Stomach (tissue), 9 donors: Measurements from ENCODE around the gene GLDN. TPM values are rescaled to one million over a fixed set of nuclear protein-coding genes. Genes with fewer than 3 reads are reported as not detected.
A peak's percentile ranks its signal among the peaks of the same experiment; 100 is the strongest.
"Not testable (repeated sequence)": the region's sequence is repeated elsewhere in the genome, so short reads cannot be mapped to it uniquely, and the experiment has no call there.

ENCODE experiments used
- DNase-seq, 2 donors: peaks; one replicate each; pipeline versions ENCODE4 v3.0.0 to v3.0.0-alpha.2; 2013 to 2019
- H3K27ac ChIP-seq, 5 donors: fragments of 200-600 bp in 4 of 5; sonication (generic) in 4 of 5; one replicate each; pipeline ENCODE4 v1.5.1; 2013 to 2019; ENCODE audit warnings: mild to moderate bottlenecking in 1 of 5, moderate library complexity in 1 of 5
- H3K27me3 ChIP-seq, 3 donors: fragments of 200-600 bp; sonication (generic); one replicate each; pipeline ENCODE4 v1.5.1; 2017 to 2019; ENCODE audit warnings: mixed run types in 1 of 3
- H3K36me3 ChIP-seq, 4 donors: fragments of 200-600 bp; sonication (generic); 1 replicate in 3 of 4; 2 replicates in 1 of 4; pipeline ENCODE4 v1.5.1; 2016 to 2019
- H3K4me1 ChIP-seq, 4 donors: fragments of 200-600 bp; sonication (generic); one replicate each; pipeline ENCODE4 v1.5.1; 2016 to 2019
- H3K4me3 ChIP-seq, 4 donors: fragments of 200-600 bp; sonication (generic) in 3 of 4; one replicate each; pipeline ENCODE4 v1.5.1; 2016 to 2019; ENCODE audit warnings: mild to moderate bottlenecking in 1 of 4
- H3K9me3 ChIP-seq, 4 donors: fragments of 200-600 bp; sonication (generic); one replicate each; pipeline ENCODE4 v1.5.1; 2016 to 2019
- EP300 ChIP-seq: sonication (generic); formaldehyde crosslinking; IDR thresholded peaks from one replicate; pipeline ENCODE4 v1.6.1; 2017; ENCODE audit warnings: antibody characterized with exemption
- POLR2A ChIP-seq, 4 donors: fragments of 450-650 bp; IDR thresholded peaks; one replicate each; pipeline ENCODE4 v1.6.1; 2016; ENCODE audit warnings: antibody characterized with exemption in 4 of 4, control low read depth in 2 of 4, mild to moderate bottlenecking in 1 of 4, moderate library complexity in 1 of 4
- POLR2AphosphoS5 ChIP-seq, 3 donors: sonication (generic); formaldehyde crosslinking; IDR thresholded peaks; one replicate each; pipeline ENCODE4 v1.6.1; 2016; ENCODE audit warnings: antibody characterized with exemption in 3 of 3
- WGBS, 5 donors: extraction: QIAGEN DNeasy Blood & Tissue Kit in 3 of 5; methylation state at CpG; one replicate each; pipeline versions ENCODE4 v1.1.5 to v1.1.7; 2013 to 2018; 5-methylcytosine and 5-hydroxymethylcytosine counted together
- intact Hi-C: fragments of 100-400 bp; cut with DNase I; formaldehyde crosslinking; loops from one replicate; pipeline ENCODE4 v1.15.1; 2023; ENCODE audit warnings: low total_unique reads
- polyA plus RNA-seq, 3 donors: library from polyadenylated mRNA; stranded (reverse); fragments of 200-250 nt; gene quantifications; one replicate each; pipeline ENCODE4 v1.2.3, GENCODE V29; 2013
- total RNA-seq, 5 donors: library from RNA; depleted of rRNA; stranded (reverse); fragments of >200 nt; gene quantifications; one replicate each; pipeline versions ENCODE4 v1.1.0 to v1.2.3, GENCODE V29; 2014 to 2016
- TF ChIP-seq, protein P1 (sequence below), 7 experiments: fragments of 450-650 bp in 4 of 7; fragments of 200-600 bp in 3 of 7; sonication (generic) in 3 of 7; IDR thresholded peaks; one replicate each; pipeline ENCODE4 v1.5.1; 2016 to 2019; ENCODE audit warnings: antibody characterized with exemption in 7 of 7, control low read depth in 2 of 7, mild to moderate bottlenecking in 1 of 7
- donor health status: healthy with polysubstance abuse.
- donor health status: Bipolar disorder and iron deficiency.
- donor health status: healthy.

The GLDN gene
- total and polyA plus RNA-seq, 8 donors = 0.23 to 8.7 (median 1.7) TPM; not detected in 1

DNA sequence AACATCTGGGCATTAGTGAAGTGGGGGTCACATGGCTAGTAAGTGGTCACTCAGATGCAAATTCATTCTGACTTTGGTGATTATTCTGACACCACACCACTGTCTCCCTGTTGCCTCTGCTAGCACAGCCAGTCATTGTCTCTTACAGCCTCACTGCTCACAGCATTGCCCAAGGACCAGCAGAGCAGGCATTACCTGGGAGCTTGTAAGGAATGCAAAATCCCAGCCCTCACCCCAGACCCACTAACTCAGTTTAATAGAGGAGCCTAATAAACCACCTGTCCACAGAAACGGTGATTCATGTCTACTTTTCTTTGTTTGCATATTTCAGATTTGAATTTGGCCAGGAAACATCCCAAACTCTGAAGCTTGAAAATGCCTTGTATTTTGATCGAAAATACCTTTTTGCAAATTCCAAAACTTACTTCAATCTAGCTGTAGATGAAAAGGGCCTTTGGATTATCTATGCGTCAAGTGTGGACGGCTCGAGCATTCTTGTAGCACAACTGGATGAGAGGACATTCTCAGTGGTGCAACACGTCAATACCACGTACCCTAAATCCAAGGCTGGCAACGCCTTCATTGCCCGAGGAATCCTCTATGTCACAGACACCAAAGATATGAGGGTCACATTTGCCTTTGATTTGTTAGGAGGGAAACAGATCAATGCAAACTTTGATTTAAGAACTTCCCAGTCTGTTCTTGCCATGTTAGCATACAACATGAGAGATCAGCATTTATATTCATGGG is 62.7 kb downstream of the GLDN start:
- Histone ChIP-seq H3K4me3 (no peak overlapping the region), H3K27me3 (peaks cover 0 to 3% (median 0%) of the 10 kb centered on the region in 3 donors), H3K9me3 (no peaks in the 10 kb centered on the region), H3K36me3 (no peaks in the 10 kb centered on the region), H3K4me1 (peaks cover 0 to 9% (median 5%) of the 10 kb centered on the region in 4 donors), H3K27ac (no peak overlapping the region)
- WGBS, 5 donors = 85 to 91% (median 88%) methylated on average over 9 of the region's 9 CpGs
- no peak for DNase-seq
- intact Hi-C loops = no loop called here
- TF ChIP-seq, protein P1, sequence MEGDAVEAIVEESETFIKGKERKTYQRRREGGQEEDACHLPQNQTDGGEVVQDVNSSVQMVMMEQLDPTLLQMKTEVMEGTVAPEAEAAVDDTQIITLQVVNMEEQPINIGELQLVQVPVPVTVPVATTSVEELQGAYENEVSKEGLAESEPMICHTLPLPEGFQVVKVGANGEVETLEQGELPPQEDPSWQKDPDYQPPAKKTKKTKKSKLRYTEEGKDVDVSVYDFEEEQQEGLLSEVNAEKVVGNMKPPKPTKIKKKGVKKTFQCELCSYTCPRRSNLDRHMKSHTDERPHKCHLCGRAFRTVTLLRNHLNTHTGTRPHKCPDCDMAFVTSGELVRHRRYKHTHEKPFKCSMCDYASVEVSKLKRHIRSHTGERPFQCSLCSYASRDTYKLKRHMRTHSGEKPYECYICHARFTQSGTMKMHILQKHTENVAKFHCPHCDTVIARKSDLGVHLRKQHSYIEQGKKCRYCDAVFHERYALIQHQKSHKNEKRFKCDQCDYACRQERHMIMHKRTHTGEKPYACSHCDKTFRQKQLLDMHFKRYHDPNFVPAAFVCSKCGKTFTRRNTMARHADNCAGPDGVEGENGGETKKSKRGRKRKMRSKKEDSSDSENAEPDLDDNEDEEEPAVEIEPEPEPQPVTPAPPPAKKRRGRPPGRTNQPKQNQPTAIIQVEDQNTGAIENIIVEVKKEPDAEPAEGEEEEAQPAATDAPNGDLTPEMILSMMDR (IDR thresholded peaks at IDR 0.05) = no peak
- TF ChIP-seq POLR2A (IDR thresholded peaks at IDR 0.05) (no peak), POLR2AphosphoS5 (IDR thresholded peaks at IDR 0.05) (no peak), EP300 (no peak)

DNA sequence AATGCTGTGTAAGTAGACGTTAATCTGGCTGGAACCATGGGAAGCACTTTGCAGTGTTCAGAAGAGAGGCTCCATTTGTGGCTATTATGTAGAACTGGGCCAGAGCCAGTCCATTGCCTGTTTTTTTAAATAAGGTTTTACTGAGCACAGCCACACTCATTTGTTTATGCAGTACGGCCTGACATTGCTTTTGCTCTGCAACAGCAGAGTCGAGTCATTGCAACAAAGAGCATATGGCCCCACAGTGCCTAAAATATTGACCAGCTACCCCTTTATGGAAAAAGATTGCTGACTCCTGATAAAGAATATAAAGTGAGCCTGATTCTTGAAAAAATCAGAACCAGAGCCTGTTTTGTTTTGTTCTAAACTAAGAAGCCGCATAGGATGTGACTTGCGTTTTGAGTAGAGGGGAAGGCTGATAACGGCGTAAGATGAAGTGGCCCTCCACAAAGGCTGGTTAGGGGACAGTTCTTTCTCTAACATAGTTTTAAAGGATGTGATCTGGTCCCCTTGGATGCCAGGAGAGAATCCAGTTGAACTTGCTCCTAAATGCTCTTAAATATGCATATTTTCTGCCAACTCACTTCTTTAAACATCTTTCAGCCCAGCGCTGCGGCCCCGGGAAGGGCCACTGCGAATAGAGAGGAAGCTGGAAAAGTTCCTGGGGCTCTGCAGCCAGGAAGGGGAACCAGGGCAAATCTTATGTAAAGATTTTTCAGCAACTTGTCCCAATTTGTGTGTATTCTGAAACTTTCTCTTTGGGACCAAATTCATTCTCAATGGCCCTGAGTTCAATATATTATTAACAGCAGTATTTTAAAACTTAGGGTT is 64.5 kb downstream of the GLDN start:
- intact Hi-C loops = no loop called here
- no peak for DNase-seq
- TF ChIP-seq POLR2AphosphoS5 (IDR thresholded peaks at IDR 0.05) (no peak), EP300 (no peak), POLR2A (IDR thresholded peaks at IDR 0.05) (no peak)
- TF ChIP-seq, protein P1 (IDR thresholded peaks at IDR 0.05) = no peak
- Histone ChIP-seq H3K4me3 (no peak overlapping the region), H3K36me3 (no peaks in the 10 kb centered on the region), H3K9me3 (no peaks in the 10 kb centered on the region), H3K27ac (peak overlapping the region in 1 of 5 donors; percentile 22), H3K27me3 (peaks cover 0 to 3% (median 0%) of the 10 kb centered on the region in 3 donors), H3K4me1 (peaks cover 0 to 9% (median 5%) of the 10 kb centered on the region in 4 donors)
- 43 to 68% (median 49%) methylated on average over 11 of the region's 11 CpGs for WGBS, 5 donors

DNA sequence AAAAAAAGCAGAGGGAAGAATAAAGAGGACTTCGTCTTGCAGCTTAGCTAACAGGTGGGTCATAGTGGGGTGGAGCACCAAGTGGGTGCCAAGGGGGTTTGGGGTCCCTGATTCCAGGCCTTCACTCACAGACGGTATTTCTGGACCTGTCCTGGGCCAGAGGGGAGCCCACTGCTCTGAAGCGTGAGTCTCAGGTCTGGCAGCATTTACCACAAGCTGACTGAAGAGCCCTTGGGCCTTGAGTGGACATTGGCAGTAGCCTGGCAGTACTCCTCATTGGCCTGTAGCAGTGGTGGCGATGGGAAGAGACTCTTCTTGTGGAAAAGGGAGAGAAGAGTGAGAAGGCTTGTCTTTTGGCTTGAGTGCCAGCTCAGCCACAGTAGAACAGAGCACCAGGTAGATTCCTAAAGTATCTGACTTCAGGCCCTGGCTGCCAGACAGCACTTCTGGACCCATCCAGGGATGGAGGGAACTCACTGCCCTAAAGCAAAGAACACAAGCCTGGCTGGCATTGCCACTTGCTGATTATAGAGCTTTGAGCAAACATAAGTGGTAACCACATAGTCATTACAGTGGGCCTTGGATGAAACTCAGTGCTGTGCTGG is 72.9 kb downstream of the GLDN start:
- intact Hi-C loops = no loop called here
- TF ChIP-seq, protein P1 (IDR thresholded peaks at IDR 0.05) = no peak

DNA sequence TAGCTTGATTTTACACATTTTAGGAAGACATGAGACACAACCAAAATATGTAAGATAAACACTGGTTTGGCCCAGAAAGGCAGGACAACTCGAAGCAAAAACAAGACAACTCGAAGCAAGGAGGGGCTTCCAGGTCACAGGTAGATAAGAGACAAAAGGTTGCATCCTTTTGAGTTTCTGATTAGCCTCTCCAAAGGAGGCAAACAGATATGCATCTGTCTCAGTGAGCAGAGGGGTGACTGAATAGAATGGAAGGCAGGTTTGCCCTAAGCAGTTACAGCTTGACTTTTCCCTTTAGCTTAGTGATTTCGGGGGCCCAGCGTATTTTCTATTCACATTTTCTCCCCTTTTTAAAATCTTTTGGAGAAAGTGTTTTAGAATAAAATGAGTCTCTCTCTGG is 74.7 kb downstream of the GLDN start:
- DNase-seq = no peak
- H3K27ac ChIP-seq = no peak overlapping the region
- WGBS, 5 donors = 44 to 63% (median 57%) methylated on average over 4 of the region's 4 CpGs
- no peaks in the 10 kb centered on the region for H3K4me1 ChIP-seq
- intact Hi-C loops = no loop called here
- TF ChIP-seq POLR2AphosphoS5 (IDR thresholded peaks at IDR 0.05) = no peak
- TF ChIP-seq EP300 = no peak
- TF ChIP-seq, protein P1 (IDR thresholded peaks at IDR 0.05) = no peak
- TF ChIP-seq POLR2A (IDR thresholded peaks at IDR 0.05) = no peak
- no peaks in the 10 kb centered on the region for H3K9me3 ChIP-seq
- H3K27me3 ChIP-seq = no peaks in the 10 kb centered on the region
- no peak overlapping the region for H3K4me3 ChIP-seq
- H3K36me3 ChIP-seq = no peaks in the 10 kb centered on the region

More for the DNA sequence above, 72.9 kb downstream of the GLDN start:
- Histone ChIP-seq H3K4me1 (no peaks in the 10 kb centered on the region), H3K4me3 (no peak overlapping the region), H3K36me3 (no peaks in the 10 kb centered on the region), H3K27ac (no peak overlapping the region), H3K9me3 (no peaks in the 10 kb centered on the region), H3K27me3 (no peaks in the 10 kb centered on the region)
- no peak for DNase-seq
- 89 to 96% (median 94%) methylated on average over 4 of the region's 4 CpGs for WGBS, 5 donors

DNA sequence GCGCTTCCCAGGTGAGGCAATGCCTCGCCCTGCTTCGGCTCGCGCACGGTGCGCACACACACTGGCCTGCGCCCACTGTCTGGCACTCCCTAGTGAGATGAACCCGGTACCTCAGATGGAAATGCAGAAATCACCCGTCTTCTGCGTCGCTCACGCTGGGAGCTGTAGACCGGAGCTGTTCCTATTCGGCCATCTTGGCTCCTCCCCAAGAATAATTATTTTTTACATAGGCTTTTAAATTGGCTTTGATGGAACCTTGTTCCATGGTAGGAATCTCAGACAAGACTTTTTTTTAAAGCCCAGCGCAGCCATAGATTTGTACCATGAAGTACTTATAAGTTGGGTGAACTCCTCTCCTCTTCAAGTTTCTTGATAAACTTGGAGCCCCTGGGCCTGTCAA is 81.6 kb downstream of the GLDN start:
- H3K27ac ChIP-seq, H3K9me3 ChIP-seq, H3K27me3 ChIP-seq, H3K4me1 ChIP-seq, H3K4me3 ChIP-seq, H3K36me3 ChIP-seq, DNase-seq, intact Hi-C loops: not testable (repeated sequence)
- 96 to 100% (median 98%) methylated on average over 6 to 7 of the region's 16 CpGs for WGBS, 5 donors
